ENCODE data around the gene IQSEC3.
"Not testable (repeated sequence)": the region's sequence is repeated elsewhere in the genome, so short reads cannot be mapped to it uniquely, and the experiment has no call there.

IQSEC3 gene

DNA sequence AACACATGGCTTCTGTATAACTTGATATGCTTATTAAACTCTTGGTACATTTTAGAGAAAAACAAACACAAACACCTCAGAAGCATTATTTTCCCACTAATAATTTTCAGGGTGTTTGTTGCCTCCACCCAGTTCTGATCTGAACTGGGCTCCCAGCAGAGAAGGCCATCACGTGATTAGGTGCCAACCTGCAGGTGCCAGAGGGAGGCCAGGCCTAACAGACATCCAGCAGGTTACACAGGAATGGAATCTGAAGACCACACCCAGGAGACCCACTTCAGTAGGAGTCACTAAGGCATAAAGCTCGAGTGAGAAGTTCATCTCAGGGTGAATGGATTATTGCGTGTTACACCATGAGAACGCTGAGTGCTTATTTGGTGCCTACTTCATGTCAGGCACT is 138.5 kb downstream of the IQSEC3 start:
- DNase-seq: no peak

DNA sequence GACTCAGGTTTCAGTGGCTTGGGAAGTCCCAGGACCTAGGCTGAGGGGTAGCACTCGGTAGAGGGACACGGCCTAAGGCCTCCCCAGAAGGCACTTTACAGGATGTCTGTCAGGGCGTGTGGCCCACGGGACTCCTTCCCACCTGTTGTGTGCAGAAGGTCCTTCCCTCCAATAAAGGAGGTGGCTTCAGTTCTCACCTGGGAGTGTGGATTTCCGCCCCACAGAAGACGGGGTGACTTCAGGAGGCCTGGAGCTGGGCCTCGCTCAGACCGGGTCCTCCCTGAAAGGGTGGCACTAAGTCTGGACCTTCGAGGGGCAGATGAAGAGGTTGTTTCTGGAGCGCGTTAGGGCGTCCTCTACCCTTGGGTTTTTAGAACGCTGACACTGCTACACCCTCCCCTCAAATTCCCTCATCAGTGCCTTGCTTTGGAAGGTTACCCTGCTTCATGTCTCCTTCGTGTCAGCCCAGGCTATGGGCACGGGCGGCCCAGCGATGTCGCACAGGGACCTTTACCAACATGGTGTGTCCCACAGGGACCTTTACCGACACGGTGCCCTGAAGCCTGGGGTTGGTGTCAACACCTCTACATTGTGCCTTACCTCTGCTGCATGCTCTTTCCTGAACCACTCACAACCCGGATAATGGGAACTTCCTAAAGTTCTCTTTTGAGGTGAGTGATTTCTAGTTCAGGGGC is 140.3 kb downstream of the IQSEC3 start:
- no peak for DNase-seq

DNA sequence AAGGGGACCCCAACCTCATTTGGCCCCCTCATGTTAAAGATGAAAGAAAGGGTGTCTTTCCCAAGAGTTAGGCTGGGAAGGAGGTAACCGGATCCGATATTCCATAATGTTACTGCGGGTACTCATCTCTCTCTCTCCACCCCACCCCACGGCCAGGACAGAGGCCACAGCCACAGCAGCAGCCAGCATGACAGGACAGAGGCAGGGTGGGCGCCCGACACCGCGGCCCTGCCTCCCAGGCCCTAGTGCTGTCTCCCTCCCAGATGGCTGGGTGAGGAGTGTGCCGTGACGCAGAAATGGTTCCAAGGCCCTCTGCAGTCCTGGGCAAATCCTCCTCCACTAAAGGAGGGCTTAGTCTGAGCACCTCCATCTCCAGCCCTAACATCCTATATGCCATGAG is 141.2 kb downstream of the IQSEC3 start:
- DNase-seq: no peak

DNA sequence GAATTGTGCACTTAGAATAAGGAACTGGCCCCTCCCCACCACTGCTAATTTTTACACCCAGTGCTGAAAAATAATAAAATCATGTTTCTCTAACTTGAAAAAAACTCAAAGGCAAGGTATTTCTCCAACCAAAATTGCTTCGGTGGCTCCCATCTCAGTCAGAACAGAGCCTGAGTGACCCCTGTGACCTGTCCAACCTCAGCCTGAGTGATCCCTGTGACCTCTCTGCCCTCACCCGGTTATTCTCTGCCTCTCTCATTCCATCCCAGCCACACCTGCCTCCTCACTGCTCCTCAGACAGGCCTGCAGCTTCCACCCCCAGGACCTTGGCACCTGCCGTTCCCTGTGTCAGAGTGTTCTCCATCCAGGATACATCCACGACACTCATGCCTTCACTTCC is 142.2 kb downstream of the IQSEC3 start:
- no peak for DNase-seq

DNA sequence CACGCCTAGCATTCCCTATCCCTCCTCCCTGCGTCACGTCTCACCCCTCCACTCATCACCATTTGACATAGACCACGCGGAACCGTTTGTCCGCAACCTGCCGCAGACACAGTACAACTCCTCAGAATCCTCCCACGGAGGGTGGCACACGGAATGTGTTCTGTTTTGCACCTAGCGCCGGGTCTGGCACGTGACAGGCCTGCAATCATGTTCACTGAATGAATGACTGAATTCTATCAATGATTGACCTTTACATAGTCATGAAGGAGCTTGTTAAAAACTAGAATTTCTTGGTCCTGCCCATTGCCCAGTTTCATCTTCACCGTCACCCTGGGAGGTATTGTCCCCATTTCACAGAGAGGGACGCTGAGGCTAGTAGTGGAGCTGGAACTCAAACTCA is 142.7 kb downstream of the IQSEC3 start:
- no peak for DNase-seq

DNA sequence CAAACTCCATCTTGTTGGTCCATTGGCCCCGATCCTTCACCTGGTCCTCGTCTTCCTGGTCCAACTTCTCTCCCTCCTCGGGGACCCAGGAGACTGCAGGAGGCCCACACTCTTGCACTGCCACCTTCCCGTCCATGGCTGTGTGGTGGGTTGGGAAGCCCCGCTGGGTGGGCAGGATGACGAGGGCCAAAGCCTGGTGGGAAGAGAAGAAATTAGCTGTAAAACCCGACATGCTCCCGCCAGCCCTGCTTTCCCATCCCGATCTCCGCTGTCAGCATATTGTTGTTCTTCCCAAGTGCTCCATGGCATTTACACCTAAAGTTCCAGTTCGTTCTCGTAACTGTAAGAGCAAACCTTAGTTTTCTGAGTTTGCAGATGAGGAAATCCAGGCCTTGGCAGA is 143.3 kb downstream of the IQSEC3 start:
- no peak for DNase-seq

DNA sequence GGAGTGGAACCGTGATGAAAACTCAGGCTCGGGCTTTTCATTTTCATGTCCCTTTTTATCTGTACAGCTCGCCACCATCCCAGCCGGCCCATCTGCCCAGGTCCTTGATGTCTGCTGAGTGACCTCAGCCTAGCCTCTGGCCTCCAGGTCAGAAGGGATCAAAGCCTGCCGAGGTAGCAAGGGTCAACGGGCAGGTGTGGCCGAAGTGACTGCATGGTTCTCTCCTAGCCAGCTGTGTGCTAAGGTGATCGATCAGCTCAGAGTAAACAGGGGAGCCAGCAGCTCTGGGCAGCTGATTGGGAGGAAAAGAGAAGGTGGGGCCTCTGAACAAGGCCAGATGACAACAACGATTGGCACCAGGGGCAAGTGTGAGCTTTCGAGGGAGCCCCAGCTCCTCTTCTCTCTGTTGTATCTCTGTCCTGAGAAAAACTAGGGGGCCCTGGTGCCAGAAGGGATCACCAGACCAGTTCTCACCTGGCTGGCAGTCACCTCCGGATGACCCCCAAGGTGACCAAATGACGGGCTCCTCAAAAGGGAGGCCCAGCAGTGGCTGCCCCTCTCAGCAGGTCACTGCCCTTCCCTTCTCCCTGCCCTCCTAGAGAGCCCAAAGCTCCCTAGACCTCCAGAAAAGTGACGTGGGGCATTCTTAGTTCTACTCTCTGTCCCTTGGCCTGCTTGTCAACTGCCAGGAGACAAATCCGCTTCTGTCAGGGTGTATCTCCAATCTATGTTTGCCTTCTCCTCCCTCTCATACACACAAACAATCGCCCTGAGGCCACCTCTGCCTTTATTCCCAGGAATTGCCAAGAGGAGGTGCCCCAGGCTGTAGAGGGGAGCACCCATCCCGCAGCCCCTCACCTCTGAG is 143.9 kb downstream of the IQSEC3 start:
- no peak for DNase-seq

DNA sequence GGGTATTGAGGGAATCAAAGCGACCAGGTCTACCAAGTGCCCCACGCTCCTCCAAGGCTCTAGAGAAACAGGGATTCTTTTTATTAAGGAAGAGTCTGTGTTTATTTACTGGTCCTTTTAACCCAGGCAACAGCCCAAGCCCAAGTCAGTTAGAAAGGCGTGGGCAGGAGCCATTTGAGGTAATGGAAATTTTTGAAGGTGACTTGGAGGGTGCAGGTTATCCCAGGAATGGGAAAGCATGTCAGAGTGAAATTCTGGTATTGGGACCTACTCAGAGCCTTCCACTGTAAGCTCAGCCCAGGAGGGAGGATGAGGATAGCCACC is 144.5 kb downstream of the IQSEC3 start:
- no peak for DNase-seq

DNA sequence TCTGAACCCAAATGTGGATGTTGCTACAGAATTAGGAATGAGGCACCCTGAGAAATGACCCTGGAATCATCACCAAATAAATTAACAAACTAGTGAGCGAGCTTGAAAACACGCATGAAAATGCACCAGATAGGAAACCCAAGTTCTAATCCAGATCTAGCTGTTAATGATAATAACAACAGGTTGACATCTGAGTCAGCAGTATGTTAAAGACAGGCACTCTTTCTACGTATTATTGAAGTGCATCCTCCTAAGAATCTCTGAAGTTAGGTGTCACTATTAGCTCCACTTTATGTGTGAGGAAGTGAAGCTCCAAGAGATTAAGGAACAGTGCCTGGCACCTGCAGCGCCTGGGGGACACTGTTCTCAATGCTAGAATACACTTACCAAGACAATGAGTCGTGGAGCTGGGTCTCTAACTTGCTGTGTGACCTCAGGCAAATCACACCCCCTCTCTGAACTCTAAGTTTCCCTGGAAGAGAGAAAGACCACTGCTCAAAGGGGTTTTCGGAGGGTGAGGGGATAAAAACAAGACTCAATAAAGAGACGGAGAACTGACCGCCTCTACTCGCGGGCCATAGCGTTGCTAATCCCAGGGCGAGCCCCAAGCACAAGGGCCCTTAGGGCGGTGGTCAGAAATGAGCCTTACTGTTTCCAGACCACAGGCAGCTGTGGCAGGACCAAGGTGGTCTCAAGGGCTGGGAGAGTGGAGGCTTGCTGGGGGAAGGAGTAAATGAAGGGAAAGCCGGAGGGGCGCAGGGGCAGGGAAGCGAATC is 145.3 kb downstream of the IQSEC3 start:
- DNase-seq: no peak

DNA sequence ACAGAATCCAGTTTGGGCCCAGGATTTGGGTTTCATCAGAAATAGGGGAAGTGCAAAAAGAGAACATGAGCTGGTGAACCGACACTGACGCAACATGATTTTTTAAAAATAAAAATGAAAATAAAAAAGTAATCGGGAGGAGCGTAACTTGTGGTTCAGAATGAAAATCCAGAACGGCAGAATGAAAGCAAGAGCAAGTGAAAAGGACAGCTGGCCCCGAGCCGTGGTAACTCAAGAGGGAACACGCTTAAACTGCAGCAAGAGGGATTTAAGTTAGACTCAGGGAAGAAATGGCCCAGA is 145.8 kb downstream of the IQSEC3 start:
- no peak for DNase-seq

DNA sequence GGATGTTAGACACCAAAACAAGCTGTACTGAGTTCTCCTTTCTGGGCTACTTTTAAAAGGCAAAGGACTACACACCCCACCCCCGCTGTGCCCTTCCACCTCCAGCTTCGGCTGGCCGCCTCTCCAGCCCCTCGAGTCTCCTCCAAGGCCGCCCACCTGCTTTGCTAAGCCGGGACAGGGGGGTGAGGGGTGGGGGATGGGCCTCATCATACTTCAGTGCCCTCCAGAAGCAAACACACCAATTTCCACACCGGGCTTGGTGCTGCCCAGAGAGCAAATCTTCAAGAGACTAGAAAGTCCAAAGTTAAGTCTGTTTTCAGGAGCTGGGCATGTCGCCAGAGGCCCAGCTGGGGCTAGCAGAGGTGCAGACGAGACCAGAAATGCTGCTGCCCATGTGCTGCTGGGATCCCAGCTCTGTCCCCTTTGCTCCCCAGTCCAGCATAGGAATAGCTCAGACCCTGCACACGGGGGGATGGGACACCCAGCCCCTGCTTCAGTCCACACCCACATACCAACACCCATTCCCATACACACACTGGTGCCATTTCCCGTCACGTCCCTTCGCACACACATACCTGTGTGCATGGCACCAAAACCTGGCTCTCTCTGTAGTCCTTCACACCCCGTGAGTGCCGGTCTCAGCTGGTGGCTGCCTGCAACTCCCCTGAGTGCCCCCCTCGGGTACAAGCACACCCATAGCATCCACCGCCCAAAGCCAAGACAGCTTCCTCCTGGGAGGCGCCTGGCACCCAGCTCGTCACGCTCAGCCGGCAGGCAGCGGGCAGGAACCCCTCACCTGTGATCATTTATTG is 146.4 kb downstream of the IQSEC3 start:
- DNase-seq: no peak

DNA sequence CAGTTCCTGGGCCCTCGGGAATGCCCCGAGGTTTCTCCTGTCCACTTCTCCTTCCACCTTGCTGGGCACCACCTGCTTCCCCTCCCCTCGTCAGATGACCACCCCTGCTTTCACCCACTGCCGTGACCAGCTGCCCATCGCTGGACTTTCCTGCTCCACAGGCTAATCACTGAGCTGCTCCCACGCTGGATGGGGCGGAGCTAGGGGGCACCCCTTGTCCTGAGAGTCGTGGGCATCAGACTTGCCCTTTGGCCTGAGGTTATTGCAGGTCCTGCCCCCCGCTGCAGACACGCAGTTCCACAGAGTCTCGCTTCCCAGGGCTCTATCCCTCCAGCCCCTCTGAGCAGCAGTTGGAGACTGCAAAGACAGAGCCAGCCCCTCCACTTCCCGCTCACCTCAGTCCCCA is 147.0 kb downstream of the IQSEC3 start:
- no peak for DNase-seq

DNA sequence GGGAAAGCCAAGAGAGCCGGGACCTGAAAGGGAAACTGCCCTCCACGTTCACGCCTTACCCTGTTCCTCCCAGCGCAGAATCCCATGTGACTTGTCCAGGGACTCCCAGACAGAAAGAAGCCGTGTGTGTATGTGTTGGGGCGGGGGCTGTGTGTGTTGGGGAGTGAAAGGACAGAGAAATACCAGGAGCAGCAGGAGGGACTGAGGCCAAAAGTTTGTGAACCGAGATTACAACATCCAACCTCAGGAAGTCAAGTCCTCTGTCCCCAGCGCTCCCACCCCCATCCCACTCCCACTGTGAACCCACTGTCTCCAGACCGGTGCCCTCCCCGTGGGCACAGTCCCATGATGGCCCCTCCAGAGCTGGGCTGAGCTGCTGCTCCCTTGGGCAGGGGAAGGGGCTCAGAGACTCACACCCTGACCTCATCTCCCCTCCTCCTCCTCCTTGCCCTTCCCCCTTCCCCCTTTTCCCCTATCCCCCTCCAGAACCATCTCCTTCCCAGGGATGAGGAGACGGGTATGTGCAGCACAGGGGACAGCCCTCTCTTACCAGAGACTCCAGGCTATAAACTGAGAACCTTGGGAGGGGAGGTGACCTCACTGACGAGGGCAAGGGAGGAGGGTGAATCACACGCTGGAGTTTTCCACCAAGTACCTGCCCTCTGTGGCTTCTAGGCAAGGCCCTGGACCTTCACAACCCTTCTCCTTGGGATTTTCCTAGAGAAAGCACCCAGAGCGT is 147.6 kb downstream of the IQSEC3 start, which contains the start of gene SLC6A12:
TSS of gene SLC6A12 (minus strand) at position 155 of the 739 bp plus-strand sequence. CDS start 4,171 bp downstream, outside the sequence.
- no peak for DNase-seq

DNA sequence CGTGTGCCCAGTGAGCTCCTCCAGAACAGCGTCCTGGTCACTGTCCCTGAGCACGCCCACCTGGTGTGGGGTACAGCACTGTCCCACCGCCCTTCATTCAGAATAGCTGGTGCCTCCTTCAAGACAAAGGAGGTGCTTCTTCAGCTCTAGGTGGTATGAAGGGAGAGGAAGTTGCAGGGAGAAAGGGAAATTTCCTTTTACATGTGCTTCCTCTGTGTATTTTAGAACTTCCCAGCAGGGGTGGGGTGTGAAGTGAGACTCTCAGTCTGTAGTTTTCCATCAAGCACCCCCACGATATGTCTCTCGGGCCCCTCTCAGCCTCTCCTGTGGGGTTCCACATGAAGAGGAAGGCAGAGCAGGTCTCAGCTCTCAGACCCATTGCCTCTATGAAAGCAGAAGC is 148.5 kb downstream of the IQSEC3 start:
- DNase-seq: no peak

DNA sequence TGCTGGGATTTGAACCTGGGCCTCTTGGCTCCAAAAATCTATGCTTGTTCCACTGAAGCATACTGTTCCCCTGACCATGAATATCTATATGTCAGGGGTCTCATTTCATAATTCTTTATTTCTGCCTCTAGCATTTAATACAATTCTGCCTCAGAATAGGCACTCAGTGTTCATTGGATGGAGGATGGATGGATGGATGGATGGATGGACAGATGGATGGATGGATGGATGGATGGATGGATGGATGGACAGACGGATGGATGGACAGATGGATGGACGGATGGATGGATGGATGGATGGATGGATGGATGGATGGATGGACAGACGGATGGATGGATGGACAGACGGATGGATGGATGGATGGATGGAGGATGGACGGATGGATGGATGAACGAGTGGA is 150.5 kb downstream of the IQSEC3 start:
- DNase-seq: not testable (repeated sequence)

DNA sequence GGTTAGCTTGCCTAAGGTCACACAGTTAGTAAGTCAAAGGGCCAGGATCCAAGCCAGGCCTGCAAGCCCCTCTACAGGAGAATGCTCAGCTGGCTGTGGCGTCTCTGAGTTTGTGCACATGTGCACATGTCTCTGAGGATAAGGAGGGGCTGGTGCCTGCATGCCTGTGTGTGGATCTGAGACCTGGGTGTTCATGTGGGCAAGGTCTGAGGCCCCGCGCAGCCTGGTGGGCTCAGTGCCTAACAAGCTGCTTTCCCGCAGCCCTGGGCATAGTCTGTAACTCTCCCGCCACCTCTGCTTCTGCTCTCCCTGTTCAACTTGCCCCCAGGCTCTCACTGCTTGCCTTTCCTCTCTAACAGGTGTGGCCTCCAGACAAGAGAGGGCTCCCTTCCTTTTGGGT is 151.7 kb downstream of the IQSEC3 start:
- DNase-seq: no peak

DNA sequence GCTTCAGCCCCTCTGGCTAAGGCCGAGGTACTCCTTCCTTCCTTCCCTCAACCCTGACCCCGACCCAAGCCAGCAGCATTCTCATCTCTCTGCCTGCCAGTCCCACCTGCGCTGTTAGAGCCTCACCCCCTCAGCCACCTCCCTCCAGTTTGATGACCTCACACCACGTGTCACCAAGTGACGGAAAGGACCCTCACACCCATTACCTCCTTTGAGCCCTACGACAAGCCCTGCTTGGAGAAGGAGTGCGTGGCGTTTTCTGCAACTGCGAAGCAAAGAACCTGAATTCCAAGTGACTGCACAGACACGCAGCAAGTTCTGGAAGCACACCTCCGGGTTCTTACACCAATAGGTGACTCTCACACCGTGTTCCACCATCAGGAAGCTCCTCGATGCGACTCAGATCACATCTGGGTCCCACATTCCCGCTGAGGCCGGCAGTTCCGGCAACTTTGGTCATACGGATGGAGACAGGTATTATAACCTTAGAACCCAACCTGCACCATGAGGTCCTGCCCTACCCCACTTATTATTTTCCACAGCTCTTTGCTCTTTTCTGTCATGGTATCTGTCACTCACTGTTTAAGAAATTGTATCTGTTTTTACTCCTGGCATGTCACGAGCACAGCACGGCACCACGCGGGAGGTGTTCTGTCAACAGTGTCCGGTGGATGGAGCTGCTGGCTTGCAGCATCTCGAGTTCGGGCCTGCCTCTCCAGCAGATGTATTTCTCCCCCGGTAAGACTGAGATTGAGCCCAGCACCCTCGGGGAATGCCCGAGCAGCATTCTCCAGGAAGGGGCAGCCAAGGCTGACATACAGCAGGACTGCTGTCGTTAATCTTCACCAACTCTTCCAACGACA is 152.4 kb downstream of the IQSEC3 start:
- DNase-seq: no peak

DNA sequence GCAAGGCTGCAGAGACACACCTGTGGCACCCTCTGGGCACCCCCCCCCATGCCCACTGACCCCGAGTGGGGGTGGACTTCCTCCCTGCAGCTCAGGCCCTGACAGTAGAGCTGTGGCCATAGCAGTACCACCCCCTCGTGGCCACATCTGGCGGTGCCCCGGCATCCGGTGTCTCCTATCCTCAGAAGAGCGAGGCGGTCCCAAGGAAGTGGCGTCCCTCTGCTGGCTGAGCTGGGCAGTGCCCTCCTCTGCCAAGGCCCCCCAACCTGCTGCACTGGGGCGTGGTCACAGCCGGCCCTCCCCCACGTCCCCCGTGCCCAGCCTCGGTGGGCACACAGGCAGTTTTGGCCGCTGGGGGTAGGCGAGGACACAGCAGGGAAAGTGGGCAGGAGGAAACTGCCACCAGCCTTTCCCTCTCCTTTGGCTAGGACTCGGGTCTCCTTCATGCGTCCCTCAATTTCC is 153.4 kb downstream of the IQSEC3 start:
- DNase-seq: peak; percentile 44

DNA sequence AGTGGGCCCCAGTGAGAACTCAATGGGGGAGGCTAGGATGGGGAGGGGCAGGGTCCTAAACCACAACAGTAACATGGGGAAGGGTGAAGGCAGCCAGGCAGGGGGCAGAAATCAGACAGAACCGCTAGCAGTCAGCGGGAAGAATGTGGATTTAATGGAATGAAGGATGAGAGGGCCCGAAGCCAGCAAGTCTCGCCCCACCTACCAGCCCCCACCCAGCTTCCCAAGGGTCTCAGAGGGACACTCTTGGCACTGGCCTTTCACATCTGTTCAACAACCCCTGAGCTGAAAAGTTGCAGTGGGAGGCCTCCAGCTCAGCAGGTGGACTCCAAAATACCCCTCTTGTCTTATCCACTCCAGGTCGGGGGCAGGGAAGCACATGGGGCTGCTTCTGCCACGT is 153.9 kb downstream of the IQSEC3 start:
- no peak for DNase-seq

DNA sequence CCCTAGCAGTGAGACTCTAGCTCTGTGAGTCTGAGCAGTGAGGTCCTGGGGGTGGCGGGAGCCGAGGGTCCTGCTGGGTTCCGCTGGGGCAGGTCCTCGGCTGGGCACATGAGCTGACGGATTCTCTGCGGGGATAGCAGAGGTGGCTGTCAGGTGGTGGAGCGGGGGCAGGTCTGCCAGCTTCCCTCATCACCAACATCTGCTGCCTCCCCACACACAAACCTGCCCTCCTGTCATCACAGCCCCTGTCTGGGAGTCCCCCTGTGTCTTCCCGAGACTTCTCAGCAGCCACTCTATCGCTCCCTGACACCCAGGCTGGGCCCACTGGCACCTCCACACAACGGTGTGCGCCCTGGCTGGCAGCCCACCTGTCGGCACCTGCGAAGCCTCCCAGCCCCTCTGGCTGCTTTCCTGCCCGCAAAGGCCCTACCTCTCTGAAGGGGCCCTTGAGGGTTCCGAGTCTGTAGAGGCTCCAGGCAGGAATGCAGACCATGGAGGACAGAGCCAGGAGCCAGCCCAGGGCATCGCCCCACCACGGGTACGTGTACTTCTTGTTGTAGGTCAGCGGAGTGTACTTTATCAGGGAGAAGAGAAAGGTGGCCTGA is 154.5 kb downstream of the IQSEC3 start:
- DNase-seq: no peak

DNA sequence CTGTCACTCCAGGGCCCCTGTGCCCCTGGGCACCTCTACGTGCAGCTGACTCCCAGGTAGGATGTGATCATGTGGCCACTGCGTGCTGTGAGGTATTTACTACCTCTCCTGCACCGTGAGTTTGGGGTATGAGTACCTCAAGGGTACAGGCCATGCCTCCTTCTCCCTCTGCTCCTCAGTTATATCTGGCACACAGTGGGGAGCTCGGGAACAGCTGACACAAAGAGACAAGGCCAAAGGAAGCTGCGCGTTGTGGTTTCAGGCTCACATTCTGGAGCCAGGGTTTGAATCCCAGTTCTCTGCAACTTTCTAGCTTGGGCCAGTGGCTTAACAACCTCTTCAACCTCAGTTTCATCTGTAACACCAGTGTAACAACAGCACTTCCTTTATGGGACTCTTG is 155.2 kb downstream of the IQSEC3 start:
- DNase-seq: no peak
